HepG2 (cell line): Measurements from ENCODE around the gene FETUB. TPM values are rescaled to one million over a fixed set of nuclear protein-coding genes. Genes with fewer than 3 reads are reported as not detected.

Experiments used
- AGO1 ChIP-seq: fragments of 200-400 bp; formaldehyde crosslinking; IDR thresholded peaks from 2 replicates; pipeline ENCODE4 v1.6.1; 2017; ENCODE audit warnings: mild to moderate bottlenecking, low read depth, low read length, moderate library complexity; ENCODE audit not compliant: poor library complexity, severe bottlenecking
- AGO2 ChIP-seq: fragments of 200-400 bp; formaldehyde crosslinking; optimal IDR thresholded peaks from 2 replicates; pipeline ENCODE3; 2017; ENCODE audit warnings: mild to moderate bottlenecking, low read depth, low read length, moderate library complexity
- ATF1 ChIP-seq: IDR thresholded peaks from 2 replicates; pipeline ENCODE4 v1.6.1; 2016; ENCODE audit warnings: mild to moderate bottlenecking, control low read depth
- CCDC6 ChIP-seq: sonication (generic); formaldehyde crosslinking; IDR thresholded peaks from 2 replicates; pipeline ENCODE4 v1.8.1; 2022; ENCODE audit warnings: mild to moderate bottlenecking, missing genetic modification reagents, moderate library complexity
- CERS6 ChIP-seq: sonication (generic); formaldehyde crosslinking; IDR thresholded peaks from 2 replicates; pipeline ENCODE4 v1.5.0; 2020; ENCODE audit warnings: missing genetic modification reagents
- CTCF ChIP-seq: sonication (generic); formaldehyde crosslinking; IDR thresholded peaks from 2 replicates; pipeline ENCODE4 v1.5.0; 2020; ENCODE audit warnings: mild to moderate bottlenecking, missing genetic modification reagents, moderate library complexity
- HHEX ChIP-seq: IDR thresholded peaks from 2 replicates; pipeline ENCODE4 v1.6.1; 2016; ENCODE audit warnings: control low read depth
- KDM2A ChIP-seq: sonication (generic); formaldehyde crosslinking; IDR thresholded peaks from 2 replicates; pipeline ENCODE4 v1.4.0; 2020; ENCODE audit warnings: low read depth, missing genetic modification reagents, borderline replicate concordance
- MAFG ChIP-seq: sonication (generic); formaldehyde crosslinking; IDR thresholded peaks from 2 replicates; pipeline ENCODE4 v1.5.1; 2020; ENCODE audit warnings: mild to moderate bottlenecking, missing genetic modification reagents
- MBD4 ChIP-seq: IDR thresholded peaks from 2 replicates; pipeline ENCODE4 v1.6.1; 2012; ENCODE audit warnings: low read length, inconsistent platforms, borderline replicate concordance
- NONO ChIP-seq, 2 experiments: fragments of 450-650 bp in 1 of 2; sonication (generic) in 1 of 2; formaldehyde crosslinking in 1 of 2; IDR thresholded peaks in 1 of 2; conservative IDR thresholded peaks in 1 of 2; 2 replicates each; pipeline versions ENCODE4 v1.6.1 to v1.8.0; 2017 to 2022; ENCODE audit warnings: mild to moderate bottlenecking in 1 of 2, missing genetic modification reagents in 1 of 2, moderate library complexity in 1 of 2
- POLR2AphosphoS5 ChIP-seq: IDR thresholded peaks from 2 replicates; pipeline ENCODE4 v1.6.1; 2012; ENCODE audit warnings: low read depth, low read length
- SIX1 ChIP-seq: sonication (generic); formaldehyde crosslinking; IDR thresholded peaks from 2 replicates; pipeline ENCODE4 v1.4.0; 2020; ENCODE audit warnings: missing genetic modification reagents, borderline replicate concordance
- TBX2 ChIP-seq: sonication (generic); formaldehyde crosslinking; IDR thresholded peaks from 2 replicates; pipeline ENCODE4 v1.5.0; 2020; ENCODE audit warnings: missing genetic modification reagents, mild to moderate bottlenecking, borderline replicate concordance
- TMF1 ChIP-seq: sonication (generic); formaldehyde crosslinking; IDR thresholded peaks from 2 replicates; pipeline ENCODE4 v1.8.1; 2022; ENCODE audit warnings: low read depth, missing genetic modification reagents
- ZNF251 ChIP-seq: sonication (generic); formaldehyde crosslinking; IDR thresholded peaks from 2 replicates; pipeline ENCODE4 v1.9.0; 2021; ENCODE audit warnings: mild to moderate bottlenecking, missing genetic modification reagents
- ZNF263 ChIP-seq: sonication (generic); formaldehyde crosslinking; IDR thresholded peaks from 2 replicates; pipeline ENCODE4 v1.4.0; 2020; ENCODE audit warnings: missing genetic modification reagents
- ZNF333 ChIP-seq: sonication (generic); formaldehyde crosslinking; IDR thresholded peaks from 2 replicates; pipeline ENCODE4 v1.4.0; 2020; ENCODE audit warnings: mild to moderate bottlenecking, missing genetic modification reagents, borderline replicate concordance
- ZNF33B ChIP-seq: sonication (generic); formaldehyde crosslinking; IDR thresholded peaks from 2 replicates; pipeline ENCODE4 v1.5.1; 2020; ENCODE audit warnings: mild to moderate bottlenecking, missing genetic modification reagents
- ZNF343 ChIP-seq: sonication (generic); formaldehyde crosslinking; IDR thresholded peaks from 2 replicates; pipeline ENCODE4 v1.4.0; 2020; ENCODE audit warnings: mild to moderate bottlenecking, missing genetic modification reagents
- ZNF431 ChIP-seq: sonication (generic); formaldehyde crosslinking; IDR thresholded peaks from 2 replicates; pipeline ENCODE4 v1.9.0; 2022; ENCODE audit warnings: missing genetic modification reagents, low read depth, mild to moderate bottlenecking, borderline replicate concordance
- ZNF577 ChIP-seq: sonication (generic); formaldehyde crosslinking; IDR thresholded peaks from 2 replicates; pipeline ENCODE4 v1.4.0; 2020; ENCODE audit warnings: mild to moderate bottlenecking, low read depth, missing genetic modification reagents, borderline replicate concordance
- ZNF720 ChIP-seq: sonication (generic); formaldehyde crosslinking; IDR thresholded peaks from 2 replicates; pipeline ENCODE4 v1.4.0; 2020; ENCODE audit warnings: missing genetic modification reagents
- ZNF746 ChIP-seq: sonication (generic); formaldehyde crosslinking; IDR thresholded peaks from 2 replicates; pipeline ENCODE4 v1.8.0; 2022; ENCODE audit warnings: mild to moderate bottlenecking, missing genetic modification reagents
- ZNF784 ChIP-seq: sonication (generic); formaldehyde crosslinking; IDR thresholded peaks from 2 replicates; pipeline ENCODE4 v1.5.1; 2020; ENCODE audit warnings: missing genetic modification reagents, mild to moderate bottlenecking, borderline replicate concordance
- ZNF790 ChIP-seq: sonication (generic); formaldehyde crosslinking; IDR thresholded peaks from 2 replicates; pipeline ENCODE4 v1.8.0; 2022; ENCODE audit warnings: missing genetic modification reagents, mild to moderate bottlenecking, borderline replicate concordance
- ZNF816 ChIP-seq: sonication (generic); formaldehyde crosslinking; IDR thresholded peaks from 2 replicates; pipeline ENCODE4 v1.8.0; 2022; ENCODE audit warnings: missing genetic modification reagents, mild to moderate bottlenecking, borderline replicate concordance
- polyA plus RNA-seq, 8 experiments: library from polyadenylated mRNA; depleted of rRNA in 3 of 8; stranded (reverse) in 7 of 8; unstranded in 1 of 8; fragments of >200 nt; fragmentation: Illumina TruSeq in 4 of 8; extraction: Trizol in 4 of 8; gene quantifications; 2 replicates each; pipeline versions ENCODE4 v1.2.1 to v1.2.3, GENCODE V29; 2011 to 2016; ENCODE audit warnings: low read depth in 4 of 8, missing spikeins in 1 of 8, mixed read lengths in 1 of 8; ENCODE audit not compliant: insufficient read depth in 1 of 8
- total RNA-seq, 5 experiments: library from RNA; depleted of rRNA; stranded (reverse); fragments of >200 nt; fragmentation: Illumina TruSeq; extraction: Trizol; gene quantifications; 2 replicates each; pipeline ENCODE4 v1.2.3, GENCODE V29; 2016; ENCODE audit warnings: low read depth in 1 of 5
- TF ChIP-seq, protein P1 (sequence below): sonication (generic); formaldehyde crosslinking; IDR thresholded peaks from 2 replicates; pipeline ENCODE4 v1.9.0; 2021; ENCODE audit warnings: missing genetic modification reagents, mild to moderate bottlenecking, borderline replicate concordance

Gene FETUB
- total and polyA plus RNA-seq, 2 of the 13 experiments (the other 11 are each of a cell fraction or from before 2014, with no cell fraction given) = 2.1 to 4.4 TPM

DNA sequence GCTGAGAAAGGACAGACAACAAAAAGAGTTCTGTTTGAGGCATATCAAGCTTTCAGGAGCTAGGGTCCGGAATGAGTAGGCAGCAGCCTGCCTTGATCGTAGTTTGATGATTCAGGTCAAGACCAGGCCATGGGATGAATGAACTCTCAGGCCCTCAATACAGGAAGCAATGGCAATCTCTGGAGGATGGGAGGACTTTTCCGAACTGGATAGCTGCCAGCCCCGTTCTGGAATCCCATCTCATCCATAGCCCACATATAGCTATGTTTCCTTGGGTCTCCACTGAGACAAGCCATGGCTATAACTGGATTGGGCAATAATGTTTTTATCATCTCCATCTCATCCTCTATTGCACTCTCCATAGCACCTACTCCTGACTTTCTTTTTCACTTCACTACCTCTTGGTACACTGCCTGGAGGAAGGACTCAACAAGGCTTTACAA lies 14.6 kb upstream of the FETUB start (continued):
- TF ChIP-seq ZNF720 (CRISPR knock-in tag) = no peak
- TF ChIP-seq AGO1 = no peak
- no peak for TF ChIP-seq ZNF33B (CRISPR knock-in tag)
- 0 out of 2 replicates have a peak, but pooled peaks have one; percentile 52 for TF ChIP-seq ZNF784 (CRISPR knock-in tag)
- no peak for TF ChIP-seq ZNF577 (CRISPR knock-in tag)
- TF ChIP-seq, protein P1, sequence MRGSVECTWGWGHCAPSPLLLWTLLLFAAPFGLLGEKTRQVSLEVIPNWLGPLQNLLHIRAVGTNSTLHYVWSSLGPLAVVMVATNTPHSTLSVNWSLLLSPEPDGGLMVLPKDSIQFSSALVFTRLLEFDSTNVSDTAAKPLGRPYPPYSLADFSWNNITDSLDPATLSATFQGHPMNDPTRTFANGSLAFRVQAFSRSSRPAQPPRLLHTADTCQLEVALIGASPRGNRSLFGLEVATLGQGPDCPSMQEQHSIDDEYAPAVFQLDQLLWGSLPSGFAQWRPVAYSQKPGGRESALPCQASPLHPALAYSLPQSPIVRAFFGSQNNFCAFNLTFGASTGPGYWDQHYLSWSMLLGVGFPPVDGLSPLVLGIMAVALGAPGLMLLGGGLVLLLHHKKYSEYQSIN = no peak
- no peak for TF ChIP-seq CTCF (CRISPR knock-in tag)
- TF ChIP-seq ZNF790 (CRISPR knock-in tag) = no peak
- TF ChIP-seq AGO2 = peak; percentile 81
- TF ChIP-seq CCDC6 = no peak
- TF ChIP-seq ATF1 (CRISPR knock-in tag) = no peak
- no peak for TF ChIP-seq ZNF431 (CRISPR knock-in tag)
- TF ChIP-seq ZNF746 (CRISPR knock-in tag) = no peak
- no peak for TF ChIP-seq ZNF263 (CRISPR knock-in tag)
- TF ChIP-seq KDM2A = 0 out of 2 replicates have a peak, but pooled peaks have one; percentile 17
- peak; percentile 22; the same call in 1 of the 2 replicates for TF ChIP-seq POLR2AphosphoS5
- no peak for TF ChIP-seq SIX1 (CRISPR knock-in tag)
- TF ChIP-seq MBD4 = no peak
- no peak for TF ChIP-seq ZNF251
- no peak for TF ChIP-seq HHEX (CRISPR knock-in tag)
- TF ChIP-seq ZNF333 (CRISPR knock-in tag) = no peak
- TF ChIP-seq ZNF816 (CRISPR knock-in tag) = no peak
- TF ChIP-seq TMF1 = 0 out of 2 replicates have a peak, but pooled peaks have one; percentile 41
- no peak for TF ChIP-seq ZNF343 (CRISPR knock-in tag)
- no peak for TF ChIP-seq MAFG (CRISPR knock-in tag)
- no peak for TF ChIP-seq CERS6 (CRISPR knock-in tag)
- TF ChIP-seq TBX2 (CRISPR knock-in tag) = no peak
- no peak for TF ChIP-seq NONO (IDR thresholded peaks at IDR 0.05)
- TF ChIP-seq NONO (CRISPR knock-in tag; conservative IDR thresholded peaks at IDR 0.05) = no peak
